BJ (cell line): ENCODE results near the gene PRR12. TPM values are rescaled to one million over a fixed set of nuclear protein-coding genes. Genes with fewer than 3 reads are reported as not detected.

Experiments
- CTCF ChIA-PET: fragments of 350-600 bp; formaldehyde crosslinking; extraction: SDS; loops from one replicate; lab custom pipeline; 2021; ENCODE audit warnings: antibody characterized with exemption, inconsistent platforms; lab: Yijun Ruan, JAX
- POLR2A ChIA-PET: fragments of 300-600 bp; sonication (Branson Sonifier 250); formaldehyde crosslinking; extraction: SDS; loops from one replicate; lab custom pipeline; 2021; ENCODE audit warnings: antibody characterized with exemption; lab: Charles Lee
- DNase-seq: peaks from one replicate; pipeline ENCODE4 v3.0.0-alpha.2; 2011; ENCODE audit warnings: low read depth
- H3K27me3 ChIP-seq: 2 replicates; pipeline ENCODE4 v1.6.0; 2011; ENCODE audit warnings: low read length; ENCODE audit not compliant: control insufficient read depth, insufficient read depth
- H3K36me3 ChIP-seq: 2 replicates; pipeline ENCODE4 v1.5.1; 2011; ENCODE audit warnings: low read length; ENCODE audit not compliant: control insufficient read depth, insufficient read depth
- H3K4me3 ChIP-seq: 2 replicates; pipeline ENCODE4 v1.5.1; 2011; ENCODE audit warnings: low read depth, mild to moderate bottlenecking, control low read depth, low read length
- CTCF ChIP-seq: IDR thresholded peaks from 2 replicates; pipeline ENCODE4 v1.5.1; 2011; ENCODE audit warnings: low read depth, mild to moderate bottlenecking, control low read depth, inconsistent platforms, low read length, moderate library complexity; ENCODE audit not compliant: insufficient read depth
- polyA plus RNA-seq: library from polyadenylated mRNA; depleted of rRNA; stranded (reverse); fragments of >200 nt; gene quantifications from 2 replicates; pipeline ENCODE4 v1.2.3, GENCODE V29; 2011

PRR12 gene
- polyA plus RNA-seq, 1 experiment = 0.42 TPM

GRCh38 chr19:49641688-49642491 is 50.9 kb downstream of the PRR12 start, which contains the start of gene SCAF1:
TSS of gene SCAF1 (plus strand) at chr19:49642209. CDS start at chr19:49645027, 2,818 bp downstream.
- CTCF ChIA-PET = interaction anchor here (0.6 to 2.0 kb wide), 4 partner anchors 31 to 72 kb away, joined by 3 to 9 read pairs (median 6); no protein-coding TSS in a partner anchor
- peak; percentile 97 for DNase-seq

GRCh38 chr19:49642492-49643035 is 51.6 kb downstream of the PRR12 start:
- DNase-seq = no peak
- no peak for TF ChIP-seq CTCF
- Histone ChIP-seq H3K36me3 (peaks cover 23% of the 10 kb centered on the region), H3K27me3 (no peaks in the 10 kb centered on the region), H3K4me3 (peak overlapping the region; percentile 71)
- ChIA-PET POLR2A (interaction anchor here (0.6 to 1.0 kb wide), 4 partner anchors 17 to 155 kb away, joined by 3 to 5 read pairs (median 4); no protein-coding TSS in a partner anchor), CTCF (interaction anchor here (2.0 kb wide), 2 partner anchors 30 to 72 kb away, joined by 6 to 9 read pairs; no protein-coding TSS in a partner anchor)

More at GRCh38 chr19:49641688-49642491, 50.9 kb downstream of the PRR12 start, which contains the start of gene SCAF1:
- H3K4me3 ChIP-seq = peak within 1 kb of the TSS; percentile 71
- no peak for TF ChIP-seq CTCF
- POLR2A ChIA-PET = interaction anchor here (0.6 to 1.0 kb wide), 6 partner anchors 18 to 154 kb away, joined by 3 to 8 read pairs (median 4); no protein-coding TSS in a partner anchor
- no peaks in the 10 kb centered on the region for H3K27me3 ChIP-seq
- peaks cover 17% of the 10 kb centered on the region for H3K36me3 ChIP-seq

- POLR2A ChIA-PET = no interaction called here
- Histone ChIP-seq H3K4me3 (no peak overlapping the region; the same call in 1 of the 2 replicates), H3K27me3 (no peaks in the 10 kb centered on the region), H3K36me3 (peaks cover 24% of the 10 kb centered on the region)
- TF ChIP-seq CTCF = no peak
- no peak for DNase-seq
- CTCF ChIA-PET = interaction anchor here (0.6 to 2.0 kb wide), 4 partner anchors 20 to 73 kb away, joined by 3 to 9 read pairs (median 5); no protein-coding TSS in a partner anchor
These were observed 52.5 kb downstream of the PRR12 start for GRCh38 chr19:49643466-49643865.

- no peak for TF ChIP-seq CTCF
- POLR2A ChIA-PET = no interaction called here
- Histone ChIP-seq H3K27me3 (no peaks in the 10 kb centered on the region), H3K4me3 (no peak overlapping the region), H3K36me3 (peaks cover 28% of the 10 kb centered on the region)
- no peak for DNase-seq
- CTCF ChIA-PET = interaction anchor here (1.1 to 1.3 kb wide), 3 partner anchors 11 to 36 kb away, joined by 3 to 4 read pairs (median 3); no protein-coding TSS in a partner anchor
These were observed 54.6 kb downstream of the PRR12 start for GRCh38 chr19:49645592-49645991.

GRCh38 chr19:49645995-49646394 is 55.0 kb downstream of the PRR12 start:
- H3K36me3 ChIP-seq = peaks cover 28% of the 10 kb centered on the region
- CTCF ChIA-PET = interaction anchor here (1.1 to 1.3 kb wide), 2 partner anchors 26 to 35 kb away, joined by 3 read pairs; no protein-coding TSS in a partner anchor
- H3K27me3 ChIP-seq = no peaks in the 10 kb centered on the region
- POLR2A ChIA-PET = no interaction called here
- no peak for DNase-seq
- H3K4me3 ChIP-seq = no peak overlapping the region
- TF ChIP-seq CTCF = no peak
